Fibroblast of the aortic adventitia (primary cell): Measurements from ENCODE around the gene ABI3. TPM values are rescaled to one million over a fixed set of nuclear protein-coding genes. Genes with fewer than 3 reads are reported as not detected.

Experiments
- DNase-seq: peaks from one replicate; pipeline ENCODE4 v3.0.0-alpha.2; 2010; ENCODE audit warnings: low read depth
- H3K4me3 ChIP-seq: 2 replicates; pipeline ENCODE4 v1.5.1; 2011; ENCODE audit warnings: low read depth, mild to moderate bottlenecking, control low read depth, low read length, moderate library complexity
- CTCF ChIP-seq: IDR thresholded peaks from 2 replicates; pipeline ENCODE4 v1.5.1; 2011; ENCODE audit warnings: mild to moderate bottlenecking, low read length, control low read depth, inconsistent platforms; ENCODE audit not compliant: insufficient read depth
- total RNA-seq: library from RNA; depleted of rRNA; stranded (reverse); fragments of >200 nt; gene quantifications from 2 replicates; pipeline ENCODE4 v1.2.3, GENCODE V29; 2012; ENCODE audit warnings: low replicate concordance

Gene ABI3
- total RNA-seq, 1 donor = 0.18 TPM

GRCh38 chr17:49191917-49192741 is 18.4 kb upstream of the ABI3 start:
- H3K4me3 ChIP-seq = peak overlapping the region; percentile 79

GRCh38 chr17:49193513-49194296 is 16.8 kb upstream of the ABI3 start:
- TF ChIP-seq CTCF = no peak
- peak overlapping the region; percentile 79 for H3K4me3 ChIP-seq
- peak; percentile 59 for DNase-seq

More at GRCh38 chr17:49191917-49192741, 18.4 kb upstream of the ABI3 start:
- TF ChIP-seq CTCF = peak; percentile 25
- DNase-seq = peak; percentile 84

- no peak overlapping the region for H3K4me3 ChIP-seq
- no peak for DNase-seq
- TF ChIP-seq CTCF = no peak
Observed at GRCh38 chr17:49194297-49194607, 16.3 kb upstream of the ABI3 start.

- H3K4me3 ChIP-seq = no peak overlapping the region
- TF ChIP-seq CTCF = no peak
- no peak for DNase-seq
Observed at GRCh38 chr17:49195751-49196150, 14.8 kb upstream of the ABI3 start.

GRCh38 chr17:49196520-49196919 is 14.0 kb upstream of the ABI3 start:
- TF ChIP-seq CTCF = no peak
- no peak for DNase-seq
- H3K4me3 ChIP-seq = no peak overlapping the region

GRCh38 chr17:49197346-49197998 is 13.0 kb upstream of the ABI3 start:
- DNase-seq = peak; percentile 34
- TF ChIP-seq CTCF = no peak
- no peak overlapping the region for H3K4me3 ChIP-seq
